GM12878 (cell line): ENCODE results near the gene ADK. TPM values are rescaled to one million over a fixed set of nuclear protein-coding genes. Genes with fewer than 3 reads are reported as not detected.

Source experiments
- ATAC-seq: fragments of 200-7000 bp; cut with Tn5 transposase; 3 replicates; pipeline ENCODE4 v1.9.1; 2020; ENCODE audit warnings: mild to moderate bottlenecking, moderate library complexity
- BruUV-seq: library from RNA; stranded (reverse); fragments of 400-500 nt; replicated peaks from 2 replicates; lab custom pipeline; 2021; lab: Mats Ljungman, UMichigan
- CTCF ChIA-PET: fragments of 300-600 bp; sonication (Branson Sonifier 250); formaldehyde crosslinking; extraction: SDS; loops from one replicate; lab custom pipeline; 2021; ENCODE audit warnings: inconsistent platforms; lab: Yijun Ruan, JAX
- POLR2A ChIA-PET: fragments of 350-600 bp; formaldehyde crosslinking; extraction: SDS; loops from one replicate; lab custom pipeline; 2021; ENCODE audit warnings: inconsistent platforms; lab: Charles Lee
- RAD21 ChIA-PET: fragments of 300-600 bp; sonication (Branson Sonifier 250); formaldehyde crosslinking; loops from one replicate; lab custom pipeline; 2023; ENCODE audit warnings: antibody characterized with exemption; ENCODE audit not compliant: unreplicated experiment; lab: Charles Lee
- SMC1A ChIA-PET: fragments of 300-600 bp; sonication (Branson Sonifier 250); formaldehyde crosslinking; loops from one replicate; lab custom pipeline; 2023; ENCODE audit not compliant: unreplicated experiment, uncharacterized antibody; lab: Charles Lee
- DNase-seq: peaks from one replicate; pipeline ENCODE4 v3.0.0-alpha.2; 2011; ENCODE audit warnings: low read depth, low spot score
- FAIRE-seq: peaks from 3 replicates; lab custom pipeline; 2011; peaks lifted over from hg19 to GRCh38; lab: Jason Lieb, UNC
- H2AFZ ChIP-seq: 2 replicates; pipeline ENCODE4 v1.6.0; 2011; ENCODE audit warnings: low read depth, low read length, control low read depth; ENCODE audit not compliant: control insufficient read depth
- H3K27ac ChIP-seq: 2 replicates; pipeline ENCODE4 v1.5.1; 2011; ENCODE audit warnings: control low read depth; ENCODE audit not compliant: control insufficient read depth, insufficient read depth
- H3K27me3 ChIP-seq, 2 experiments: replicated peaks in 1 of 2; 2 replicates each; pipeline versions ENCODE4 v1.6.0 to v1.6.1; 2011; ENCODE audit warnings: low read length in 1 of 2; ENCODE audit not compliant: control insufficient read depth in 2 of 2, insufficient read depth in 2 of 2
- H3K36me3 ChIP-seq, 2 experiments: 2 replicates each; pipeline ENCODE4 v1.5.1; 2011; ENCODE audit warnings: low read length in 1 of 2; ENCODE audit not compliant: control insufficient read depth in 2 of 2, insufficient read depth in 2 of 2
- H3K4me1 ChIP-seq: 2 replicates; pipeline ENCODE4 v1.6.1; 2011; ENCODE audit warnings: mild to moderate bottlenecking, low read length, moderate library complexity, mixed read lengths; ENCODE audit not compliant: control insufficient read depth, insufficient read depth
- H3K4me2 ChIP-seq: 2 replicates; pipeline ENCODE4 v1.6.0; 2011; ENCODE audit warnings: control low read depth; ENCODE audit not compliant: control insufficient read depth, insufficient read depth
- H3K4me3 ChIP-seq: fragments of 200-600 bp; sonication (generic); 2 replicates; pipeline ENCODE4 v1.5.1; 2016
- H3K79me2 ChIP-seq: 2 replicates; pipeline ENCODE4 v1.6.0; 2011; ENCODE audit warnings: low read length; ENCODE audit not compliant: control insufficient read depth, insufficient read depth
- H3K9ac ChIP-seq: 2 replicates; pipeline ENCODE4 v1.8.0; 2011; ENCODE audit warnings: low read length, control low read depth, mixed read lengths; ENCODE audit not compliant: control insufficient read depth, insufficient read depth
- H3K9me3 ChIP-seq: replicated peaks from 3 replicates; pipeline ENCODE4 v1.5.1; 2011; ENCODE audit warnings: mild to moderate bottlenecking, low read length; ENCODE audit not compliant: control insufficient read depth, insufficient read depth
- H4K20me1 ChIP-seq: 2 replicates; pipeline ENCODE4 v1.6.0; 2011; ENCODE audit not compliant: control insufficient read depth, insufficient read depth
- CHD1 ChIP-seq: IDR thresholded peaks from 2 replicates; pipeline ENCODE4 v1.6.1; 2012; ENCODE audit warnings: low read depth, low read length, improper control_type of control experiment
- EGR1 ChIP-seq, 2 experiments: IDR thresholded peaks; 1 replicate in 1 of 2; 2 replicates in 1 of 2; pipeline ENCODE4 v1.6.1; 2011 to 2012; ENCODE audit warnings: low read depth in 2 of 2, low read length in 2 of 2, borderline replicate concordance in 1 of 2, mild to moderate bottlenecking in 1 of 2, moderate library complexity in 1 of 2
- KLF5 ChIP-seq: fragments of 450-650 bp; IDR thresholded peaks from 2 replicates; pipeline ENCODE4 v1.6.1; 2014; ENCODE audit warnings: mild to moderate bottlenecking; ENCODE audit not compliant: partially characterized antibody
- PML ChIP-seq: IDR thresholded peaks from 2 replicates; pipeline ENCODE4 v1.6.1; 2012; ENCODE audit warnings: low read length, inconsistent platforms
- RFX5 ChIP-seq: IDR thresholded peaks from 2 replicates; pipeline ENCODE4 v1.6.1; 2011; ENCODE audit warnings: low read depth, low read length, improper control_type of control experiment
- SIN3A ChIP-seq: IDR thresholded peaks from 2 replicates; pipeline ENCODE4 v1.6.1; 2012; ENCODE audit warnings: low read depth, low read length, improper control_type of control experiment
- SPI1 ChIP-seq: IDR thresholded peaks from 2 replicates; pipeline ENCODE4 v1.6.1; 2011; ENCODE audit warnings: low read depth, mild to moderate bottlenecking, low read length, moderate library complexity, borderline replicate concordance; ENCODE audit not compliant: insufficient read depth
- STAT1 ChIP-seq: fragments of 450-650 bp; conservative IDR thresholded peaks from 2 replicates; pipeline ENCODE4 v1.6.1; 2014; ENCODE audit warnings: antibody characterized with exemption, mild to moderate bottlenecking
- TARDBP ChIP-seq: IDR thresholded peaks from 2 replicates; pipeline ENCODE4 v1.6.1; 2016; ENCODE audit warnings: borderline replicate concordance
- ZNF217 ChIP-seq: fragments of 450-650 bp; IDR thresholded peaks from 2 replicates; pipeline ENCODE4 v1.6.1; 2017; ENCODE audit warnings: antibody characterized with exemption, mild to moderate bottlenecking
- WGBS: methylation state at CpG from one replicate; pipeline ENCODE4 v1.1.6; 2016; ENCODE audit warnings: low lambda C conversion rate; ENCODE audit not compliant: insufficient replicate concordance, insufficient coverage; ENCODE audit errors: missing lambda C conversion rate; 5-methylcytosine and 5-hydroxymethylcytosine counted together
- in situ Hi-C: fragments of 300-500 bp; cut with MboI; formaldehyde crosslinking; loops from 9 replicates; pipeline ENCODE4 v1.14.3; 2018; ENCODE audit warnings: mixed read lengths
- intact Hi-C: fragments of 100-400 bp; cut with micrococcal nuclease; formaldehyde crosslinking; loops from one replicate; pipeline ENCODE4 v1.14.2; 2022; ENCODE audit not compliant: unreplicated experiment
- polyA plus RNA-seq, 11 experiments: library from polyadenylated mRNA; depleted of rRNA in 4 of 11; unstranded in 6 of 11; stranded (reverse) in 5 of 11; fragments of >200 nt; fragmentation: Nextera tagmentation in 4 of 11; fragmentation: Illumina TruSeq in 1 of 11; extraction: Ambion mirVana in 4 of 11; extraction: Trizol in 1 of 11; gene quantifications; 1 replicate in 1 of 11; 2 replicates in 10 of 11; pipeline versions ENCODE4 v1.2.1 to v1.2.3, GENCODE V29; 2011 to 2016; ENCODE audit warnings: inconsistent platforms in 2 of 11, missing spikeins in 2 of 11, low read depth in 1 of 11
- total RNA-seq, 4 experiments: library from RNA; depleted of rRNA in 3 of 4; stranded (reverse); fragments of >200 nt in 3 of 4; fragmentation: Illumina TruSeq in 1 of 4; extraction: Trizol in 1 of 4; gene quantifications; 2 replicates each; pipeline versions ENCODE4 v1.2.1 to v1.2.3, GENCODE V29; 2013 to 2021
- TF ChIP-seq, protein P1 (sequence below): IDR thresholded peaks from 2 replicates; pipeline ENCODE4 v1.6.1; 2012; ENCODE audit warnings: low read depth, low read length, improper control_type of control experiment
- TF ChIP-seq, protein P2 (sequence below): fragments of 450-650 bp; IDR thresholded peaks from 2 replicates; pipeline ENCODE4 v1.6.1; 2016; ENCODE audit warnings: mild to moderate bottlenecking

The ADK gene
- total and polyA plus RNA-seq, 10 of the 15 experiments (the other 5 are each of a cell fraction or from before 2014, with no cell fraction given): 42.0 to 151 (median 81.6) TPM

DNA sequence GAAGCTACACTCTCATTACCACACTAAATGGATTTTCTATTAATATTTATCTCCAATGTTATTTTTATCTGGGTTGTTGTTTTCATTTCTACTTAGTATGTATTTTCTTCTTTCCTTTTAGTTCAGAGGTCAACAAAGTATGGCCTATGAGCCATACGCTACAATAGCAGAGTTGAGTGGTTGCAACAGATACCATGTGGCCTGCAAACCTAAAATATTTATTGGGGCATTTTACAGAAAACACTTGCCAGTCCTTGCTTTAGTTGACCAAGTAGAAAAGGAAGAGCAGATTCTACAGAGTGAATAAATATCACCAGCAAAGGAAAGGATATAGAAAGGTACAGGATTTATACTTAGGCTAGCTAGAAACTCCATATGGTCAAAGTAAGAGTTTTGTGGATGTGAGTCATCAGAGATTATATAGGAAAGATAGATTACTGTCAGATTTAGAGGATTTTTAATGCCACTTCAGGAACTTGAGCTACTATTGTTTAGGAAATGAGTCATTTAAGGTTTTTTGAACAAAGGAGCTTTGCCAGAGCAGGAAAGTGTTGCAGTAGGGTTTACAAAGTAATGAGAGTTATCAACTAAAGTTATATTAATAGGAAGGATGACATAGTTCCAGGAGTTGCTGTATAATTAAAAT, 352.1 kb downstream of the ADK start (continued):
- TF ChIP-seq KLF5: no peak
- TF ChIP-seq STAT1: no peak
- TF ChIP-seq, protein P1, sequence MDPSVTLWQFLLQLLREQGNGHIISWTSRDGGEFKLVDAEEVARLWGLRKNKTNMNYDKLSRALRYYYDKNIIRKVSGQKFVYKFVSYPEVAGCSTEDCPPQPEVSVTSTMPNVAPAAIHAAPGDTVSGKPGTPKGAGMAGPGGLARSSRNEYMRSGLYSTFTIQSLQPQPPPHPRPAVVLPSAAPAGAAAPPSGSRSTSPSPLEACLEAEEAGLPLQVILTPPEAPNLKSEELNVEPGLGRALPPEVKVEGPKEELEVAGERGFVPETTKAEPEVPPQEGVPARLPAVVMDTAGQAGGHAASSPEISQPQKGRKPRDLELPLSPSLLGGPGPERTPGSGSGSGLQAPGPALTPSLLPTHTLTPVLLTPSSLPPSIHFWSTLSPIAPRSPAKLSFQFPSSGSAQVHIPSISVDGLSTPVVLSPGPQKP: no peak
- TF ChIP-seq RFX5: no peak

DNA sequence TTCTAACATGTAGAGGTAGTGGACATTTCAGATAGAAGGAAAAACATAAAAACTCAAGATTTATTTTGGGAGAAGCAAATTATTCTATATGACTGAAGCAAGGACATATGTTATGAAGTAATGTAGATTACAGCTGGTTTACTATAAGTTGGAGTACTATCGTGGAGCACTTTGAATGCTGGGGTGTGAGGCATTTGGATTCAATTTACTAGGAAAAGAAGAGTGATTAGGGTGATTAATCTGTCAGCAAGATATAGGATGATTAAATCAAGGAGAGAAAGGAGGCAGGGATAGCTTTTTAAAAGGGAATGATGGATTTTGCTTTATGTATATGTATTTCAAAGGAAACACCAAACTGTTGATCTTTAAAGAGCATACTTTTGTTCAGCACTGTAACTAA, 356.9 kb downstream of the ADK start:
- Histone ChIP-seq H2AFZ (no peak overlapping the region), H3K9me3 (peaks cover 8% of the 10 kb centered on the region; the same call in 2 of the 3 replicates), H3K4me3 (no peak overlapping the region), H3K27me3 (no peaks in the 10 kb centered on the region), H3K27ac (no peak overlapping the region), H4K20me1 (no peaks in the 10 kb centered on the region), H3K9ac (no peak overlapping the region), H3K4me2 (no peak overlapping the region), H3K4me1 (no peaks in the 10 kb centered on the region), H3K79me2 (no peaks in the 10 kb centered on the region), H3K36me3 (no peaks in the 10 kb centered on the region; a peak in 2 of 4 replicates)
- ChIA-PET POLR2A (no interaction called here), RAD21 (no interaction called here), CTCF (no interaction called here), SMC1A (no interaction called here)
- WGBS: 96% methylated on average over 1 of the region's 1 CpG
- BruUV-seq: no TSS peak
- DNase-seq: no peak
- intact Hi-C loops (no loop called here), in situ Hi-C loops (no loop called here)
- no peak for FAIRE-seq
- ATAC-seq: no peak
- no peak for TF ChIP-seq CHD1
- no peak for TF ChIP-seq PML
- TF ChIP-seq, protein P2, sequence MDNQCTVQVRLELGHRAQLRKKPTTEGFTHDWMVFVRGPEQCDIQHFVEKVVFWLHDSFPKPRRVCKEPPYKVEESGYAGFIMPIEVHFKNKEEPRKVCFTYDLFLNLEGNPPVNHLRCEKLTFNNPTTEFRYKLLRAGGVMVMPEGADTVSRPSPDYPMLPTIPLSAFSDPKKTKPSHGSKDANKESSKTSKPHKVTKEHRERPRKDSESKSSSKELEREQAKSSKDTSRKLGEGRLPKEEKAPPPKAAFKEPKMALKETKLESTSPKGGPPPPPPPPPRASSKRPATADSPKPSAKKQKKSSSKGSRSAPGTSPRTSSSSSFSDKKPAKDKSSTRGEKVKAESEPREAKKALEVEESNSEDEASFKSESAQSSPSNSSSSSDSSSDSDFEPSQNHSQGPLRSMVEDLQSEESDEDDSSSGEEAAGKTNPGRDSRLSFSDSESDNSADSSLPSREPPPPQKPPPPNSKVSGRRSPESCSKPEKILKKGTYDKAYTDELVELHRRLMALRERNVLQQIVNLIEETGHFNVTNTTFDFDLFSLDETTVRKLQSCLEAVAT: no peak
- TF ChIP-seq SPI1: no peak
- TF ChIP-seq TARDBP: no peak
- TF ChIP-seq SIN3A: no peak
- no peak for TF ChIP-seq EGR1 (IDR thresholded peaks at IDR 0.05; ENCODE audit: borderline replicate concordance in 1 of 2, low read depth in 2 of 2, low read length in 2 of 2)
- TF ChIP-seq ZNF217: no peak
